Memory B cell (primary cell): ENCODE measurements around the gene KAT6B.

Experiments used
- ATAC-seq: fragments of 150-1000 bp; cut with Tn5 transposase; 2 replicates; pipeline ENCODE4 v1.10.0; 2021; ENCODE audit warnings: low read depth, mild to moderate bottlenecking, moderate library complexity
- DNase-seq, 2 donors: peaks; one replicate each; pipeline ENCODE4 v3.0.0; 2022; ENCODE audit warnings: low spot score in 2 of 2
- H3K27ac Mint-ChIP-seq: one replicate; pipeline ENCODE4 v1.8.0; 2022; ENCODE audit warnings: mild to moderate bottlenecking, moderate library complexity, mixed read lengths
- H3K27me3 Mint-ChIP-seq: one replicate; pipeline ENCODE4 v1.8.0; 2022; ENCODE audit warnings: mixed read lengths
- H3K36me3 Mint-ChIP-seq: one replicate; pipeline ENCODE4 v1.8.0; 2022; ENCODE audit warnings: mild to moderate bottlenecking, mixed read lengths
- H3K4me1 Mint-ChIP-seq: one replicate; pipeline ENCODE4 v1.8.0; 2022; ENCODE audit warnings: mixed read lengths
- H3K4me3 Mint-ChIP-seq: one replicate; pipeline ENCODE4 v1.8.0; 2022; ENCODE audit warnings: mild to moderate bottlenecking, moderate library complexity, mixed read lengths
- H3K9me3 Mint-ChIP-seq: one replicate; pipeline ENCODE4 v1.8.0; 2022; ENCODE audit warnings: mixed read lengths

KAT6B gene

GRCh38 chr10:74957285-74957961 lies 131.0 kb downstream of the KAT6B start:
- Mint-ChIP-seq H3K27ac (no peak overlapping the region), H3K9me3 (no peaks in the 10 kb centered on the region), H3K27me3 (no peaks in the 10 kb centered on the region), H3K36me3 (peaks cover 3% of the 10 kb centered on the region), H3K4me3 (no peak overlapping the region), H3K4me1 (peaks cover 5% of the 10 kb centered on the region)
- no peak for ATAC-seq
- DNase-seq: no peak

- no peak overlapping the region for H3K27ac Mint-ChIP-seq
- H3K4me1 Mint-ChIP-seq: peaks cover 5% of the 10 kb centered on the region
- DNase-seq (no peak), ATAC-seq (no peak)
- peaks cover 5% of the 10 kb centered on the region for H3K36me3 Mint-ChIP-seq
- no peaks in the 10 kb centered on the region for H3K27me3 Mint-ChIP-seq
- no peak overlapping the region for H3K4me3 Mint-ChIP-seq
- H3K9me3 Mint-ChIP-seq: no peaks in the 10 kb centered on the region
These were observed 131.9 kb downstream of the KAT6B start for GRCh38 chr10:74958316-74958715.

DNA sequence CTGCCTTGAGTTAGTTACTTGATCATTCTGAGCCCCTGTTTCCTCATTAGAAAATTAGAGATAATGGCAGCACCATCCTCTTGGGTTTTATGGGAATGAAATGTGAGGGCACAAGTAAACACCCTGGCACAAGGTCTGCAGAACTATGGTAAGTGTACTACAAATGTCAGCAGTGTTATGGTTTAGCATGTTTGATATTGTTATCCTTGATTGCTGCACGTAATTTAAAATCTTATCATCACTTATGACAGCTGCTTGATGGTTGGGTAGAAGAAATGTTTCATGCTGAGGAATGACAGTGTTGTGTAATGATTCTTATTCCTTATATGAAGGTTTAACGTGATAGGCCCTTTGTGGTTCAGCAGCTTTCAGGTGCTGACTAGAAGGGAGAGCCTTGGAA lies 134.3 kb downstream of the KAT6B start:
- Mint-ChIP-seq H3K4me3 (no peak overlapping the region), H3K27me3 (no peaks in the 10 kb centered on the region), H3K9me3 (no peaks in the 10 kb centered on the region), H3K4me1 (peaks cover 6% of the 10 kb centered on the region), H3K36me3 (peaks cover 12% of the 10 kb centered on the region), H3K27ac (no peak overlapping the region)
- no peak for DNase-seq
- ATAC-seq: no peak

DNA sequence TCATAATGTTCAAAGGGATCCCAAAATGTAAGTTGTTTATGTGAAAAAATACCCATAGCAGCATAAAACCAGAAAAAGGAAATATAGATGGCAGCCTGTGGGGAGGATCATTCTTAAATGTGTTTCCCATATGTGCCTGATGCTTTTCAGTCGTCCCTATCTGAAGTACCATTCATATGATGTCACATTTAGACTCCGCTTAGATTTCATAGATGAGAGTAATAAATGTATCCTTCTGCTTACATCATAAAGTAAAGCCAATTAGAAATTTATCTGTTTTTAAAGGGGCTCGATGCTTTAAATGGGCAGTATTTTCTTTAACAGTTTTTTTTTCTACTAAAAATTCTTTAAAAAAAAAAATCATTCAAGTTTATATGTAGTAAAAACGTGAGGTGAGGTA lies 136.1 kb downstream of the KAT6B start:
- Mint-ChIP-seq H3K36me3 (peaks cover 17% of the 10 kb centered on the region), H3K9me3 (no peaks in the 10 kb centered on the region), H3K27ac (no peak overlapping the region), H3K4me1 (peaks cover 8% of the 10 kb centered on the region), H3K27me3 (no peaks in the 10 kb centered on the region), H3K4me3 (no peak overlapping the region)
- ATAC-seq (no peak), DNase-seq (no peak)

- ATAC-seq (no peak), DNase-seq (no peak)
- Mint-ChIP-seq H3K27ac (no peak overlapping the region), H3K27me3 (no peaks in the 10 kb centered on the region), H3K36me3 (peaks cover 17% of the 10 kb centered on the region), H3K9me3 (no peaks in the 10 kb centered on the region), H3K4me3 (no peak overlapping the region), H3K4me1 (peaks cover 11% of the 10 kb centered on the region)
These were observed 137.1 kb downstream of the KAT6B start for GRCh38 chr10:74963549-74963948.

DNA sequence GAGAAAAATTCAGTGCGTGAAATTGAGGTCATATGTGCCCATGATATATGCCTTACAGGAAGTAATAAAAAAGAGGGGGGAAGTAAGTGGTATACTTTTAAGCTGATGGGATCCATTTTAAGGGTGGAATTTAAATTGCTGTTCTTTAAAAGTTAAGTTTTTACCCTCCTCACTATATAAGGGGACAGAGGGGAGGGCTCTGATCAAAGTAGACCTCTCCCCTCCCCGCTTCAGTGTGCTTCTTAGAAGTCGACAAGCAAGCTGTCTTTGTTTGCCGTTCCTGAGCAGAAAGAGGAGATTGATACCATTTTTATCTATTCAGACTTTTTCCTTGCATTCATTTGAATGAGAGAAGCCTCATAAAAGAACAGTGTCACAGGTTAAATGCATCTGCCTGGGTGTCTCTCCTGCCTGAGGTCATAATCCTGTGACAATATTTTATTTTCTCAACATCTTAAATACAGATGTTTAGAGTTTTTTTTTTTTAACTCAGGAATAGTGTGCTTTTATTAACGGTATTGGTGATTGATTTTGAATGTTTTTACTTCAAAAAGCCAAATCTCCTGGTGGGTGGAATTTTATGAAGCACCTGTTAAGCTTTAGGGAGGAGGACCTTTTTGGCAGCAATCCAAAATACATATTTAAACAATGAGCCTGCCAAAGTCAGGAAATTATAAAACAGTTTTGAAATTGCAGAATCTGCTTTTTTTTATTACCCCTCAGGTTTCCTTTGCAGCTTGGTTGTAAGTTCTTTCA lies 141.7 kb downstream of the KAT6B start:
- Mint-ChIP-seq H3K4me3 (no peak overlapping the region), H3K36me3 (peaks cover 19% of the 10 kb centered on the region), H3K27me3 (no peaks in the 10 kb centered on the region), H3K27ac (no peak overlapping the region), H3K4me1 (peaks cover 11% of the 10 kb centered on the region), H3K9me3 (no peaks in the 10 kb centered on the region)
- ATAC-seq (no peak), DNase-seq (no peak)

GRCh38 chr10:74968667-74969061 lies 142.3 kb downstream of the KAT6B start:
- no peak for DNase-seq
- H3K27me3 Mint-ChIP-seq: no peaks in the 10 kb centered on the region
- peaks cover 8% of the 10 kb centered on the region for H3K4me1 Mint-ChIP-seq
- H3K9me3 Mint-ChIP-seq: no peaks in the 10 kb centered on the region
- peaks cover 18% of the 10 kb centered on the region for H3K36me3 Mint-ChIP-seq
- H3K27ac Mint-ChIP-seq: no peak overlapping the region
- no peak overlapping the region for H3K4me3 Mint-ChIP-seq
- no peak for ATAC-seq

DNA sequence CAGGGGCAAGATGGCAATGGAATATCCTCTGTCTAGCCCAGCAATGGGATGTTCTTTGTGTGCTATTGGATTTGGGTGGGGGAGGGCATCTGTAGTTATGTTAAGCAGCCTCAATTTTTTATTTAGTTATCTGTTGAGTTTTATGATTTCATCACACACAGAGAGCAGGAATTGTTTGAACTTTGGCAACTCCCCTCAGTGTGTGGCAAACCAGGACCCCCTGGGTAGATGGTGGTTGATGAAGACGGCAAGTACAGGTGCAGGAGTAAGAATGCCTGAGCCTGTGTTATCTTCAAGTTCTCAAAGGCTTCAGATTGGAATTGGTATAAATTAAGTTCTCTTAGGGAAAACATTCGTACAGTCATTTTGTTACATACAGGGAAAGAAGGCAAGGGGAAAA lies 142.7 kb downstream of the KAT6B start:
- Mint-ChIP-seq H3K9me3 (no peaks in the 10 kb centered on the region), H3K27me3 (no peaks in the 10 kb centered on the region), H3K27ac (no peak overlapping the region), H3K4me1 (peaks cover 8% of the 10 kb centered on the region), H3K4me3 (no peak overlapping the region), H3K36me3 (peaks cover 18% of the 10 kb centered on the region)
- ATAC-seq (no peak), DNase-seq (no peak)

GRCh38 chr10:74969530-74969929 lies 143.1 kb downstream of the KAT6B start:
- Mint-ChIP-seq H3K9me3 (no peaks in the 10 kb centered on the region), H3K27me3 (no peaks in the 10 kb centered on the region), H3K4me1 (peaks cover 5% of the 10 kb centered on the region), H3K27ac (no peak overlapping the region), H3K36me3 (peaks cover 16% of the 10 kb centered on the region), H3K4me3 (no peak overlapping the region)
- DNase-seq: no peak
- no peak for ATAC-seq

DNA sequence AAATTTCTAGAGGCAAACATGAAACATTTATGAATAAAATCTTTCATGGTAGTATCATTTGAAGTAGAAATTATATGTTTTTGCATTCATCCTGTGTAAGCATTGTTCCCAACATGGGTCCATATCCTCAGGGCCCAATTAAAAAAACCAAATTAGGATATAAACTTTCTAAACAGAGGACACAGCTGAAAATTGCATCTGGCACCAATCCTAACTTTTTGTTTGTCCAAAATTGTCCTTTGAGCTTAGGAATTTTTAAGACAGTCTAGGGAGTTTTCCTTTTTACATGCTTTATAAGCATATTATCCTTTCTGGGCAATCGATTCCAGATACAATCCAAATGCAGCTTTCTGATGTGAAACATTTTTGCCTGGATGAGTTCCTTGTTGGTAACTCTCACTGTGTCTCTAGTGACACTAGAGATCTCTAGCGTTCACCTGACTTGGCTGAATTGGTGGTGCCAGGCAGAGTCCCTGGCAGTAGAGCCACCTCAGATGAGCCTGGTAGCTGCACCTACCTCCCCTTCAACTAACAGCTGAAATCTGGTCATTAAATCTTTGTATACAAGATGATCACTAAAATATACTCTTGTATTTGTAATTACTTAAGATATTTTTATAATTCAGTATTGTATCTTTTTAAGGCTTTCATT lies 147.5 kb downstream of the KAT6B start:
- no peak for ATAC-seq
- Mint-ChIP-seq H3K27ac (no peak overlapping the region), H3K4me3 (no peak overlapping the region), H3K4me1 (peaks cover 20% of the 10 kb centered on the region), H3K36me3 (peaks cover 25% of the 10 kb centered on the region), H3K27me3 (no peaks in the 10 kb centered on the region), H3K9me3 (no peaks in the 10 kb centered on the region)
- no peak for DNase-seq

DNA sequence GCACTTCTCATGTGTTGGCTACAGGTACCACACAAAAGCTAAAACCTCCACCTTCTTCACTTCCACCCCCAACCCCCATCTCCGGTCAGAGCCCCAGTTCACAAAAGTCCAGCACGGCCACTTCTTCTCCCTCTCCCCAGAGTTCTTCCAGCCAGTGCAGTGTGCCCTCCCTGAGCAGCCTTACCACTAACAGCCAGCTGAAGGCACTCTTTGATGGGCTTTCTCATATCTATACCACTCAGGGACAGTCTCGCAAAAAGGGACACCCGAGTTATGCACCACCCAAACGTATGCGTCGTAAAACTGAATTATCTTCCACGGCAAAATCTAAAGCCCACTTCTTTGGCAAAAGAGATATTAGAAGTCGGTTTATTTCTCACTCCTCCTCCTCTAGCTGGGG lies 149.4 kb downstream of the KAT6B start:
- Mint-ChIP-seq H3K36me3 (peaks cover 27% of the 10 kb centered on the region), H3K27me3 (no peaks in the 10 kb centered on the region), H3K9me3 (no peaks in the 10 kb centered on the region), H3K4me1 (peaks cover 20% of the 10 kb centered on the region), H3K4me3 (no peak overlapping the region), H3K27ac (peak overlapping the region; percentile 90)
- no peak for ATAC-seq
- no peak for DNase-seq

GRCh38 chr10:74976565-74976964 lies 150.2 kb downstream of the KAT6B start:
- Mint-ChIP-seq H3K27ac (peak overlapping the region; percentile 90), H3K4me3 (peak overlapping the region; percentile 43), H3K36me3 (peaks cover 27% of the 10 kb centered on the region), H3K27me3 (no peaks in the 10 kb centered on the region), H3K4me1 (peaks cover 22% of the 10 kb centered on the region), H3K9me3 (no peaks in the 10 kb centered on the region)
- ATAC-seq (no peak), DNase-seq (no peak)

GRCh38 chr10:74977072-74977471 lies 150.7 kb downstream of the KAT6B start:
- DNase-seq (no peak), ATAC-seq (no peak)
- Mint-ChIP-seq H3K9me3 (no peaks in the 10 kb centered on the region), H3K27ac (peak overlapping the region; percentile 90), H3K36me3 (peaks cover 30% of the 10 kb centered on the region), H3K27me3 (no peaks in the 10 kb centered on the region), H3K4me1 (peaks cover 24% of the 10 kb centered on the region), H3K4me3 (no peak overlapping the region)
